WTC11 (cell line): ENCODE measurements around the gene CCDC185. TPM values are rescaled to one million over a fixed set of nuclear protein-coding genes. Genes with fewer than 3 reads are reported as not detected.

Experiments
- ATAC-seq: fragments of 200-7000 bp; cut with Tn5 transposase; 2 replicates; pipeline ENCODE4 v1.10.0; 2021; ENCODE audit warnings: mild to moderate bottlenecking, moderate library complexity
- CTCF ChIA-PET: fragments of 300-600 bp; sonication (Branson Sonifier 250); formaldehyde crosslinking; loops from one replicate; lab custom pipeline; 2021; ENCODE audit warnings: antibody characterized with exemption; lab: Charles Lee
- POLR2A ChIA-PET: fragments of 350-600 bp; sonication (Branson Sonifier 250); formaldehyde crosslinking; loops from one replicate; lab custom pipeline; 2021; ENCODE audit warnings: antibody characterized with exemption; lab: Charles Lee
- DNase-seq: peaks from one replicate; pipeline ENCODE4 v3.0.0; 2021; ENCODE audit warnings: low spot score
- H3K27ac Mint-ChIP-seq: 2 replicates; pipeline ENCODE4 v1.8.0; 2021; ENCODE audit warnings: mixed read lengths
- H3K27me3 Mint-ChIP-seq: 2 replicates; pipeline ENCODE4 v1.8.0; 2021; ENCODE audit warnings: low read depth, mild to moderate bottlenecking, moderate library complexity, mixed read lengths
- H3K36me3 Mint-ChIP-seq: 2 replicates; pipeline ENCODE4 v1.8.0; 2021; ENCODE audit warnings: mixed read lengths
- H3K4me1 Mint-ChIP-seq: 2 replicates; pipeline ENCODE4 v1.8.0; 2022; ENCODE audit warnings: mixed read lengths
- H3K4me3 Mint-ChIP-seq: 2 replicates; pipeline ENCODE4 v1.8.0; 2021; ENCODE audit warnings: mild to moderate bottlenecking, moderate library complexity, mixed read lengths
- H3K9me3 Mint-ChIP-seq: 2 replicates; pipeline ENCODE4 v1.8.0; 2021; ENCODE audit warnings: mixed read lengths
- ARID4B ChIP-seq: sonication (generic); formaldehyde crosslinking; IDR thresholded peaks from 2 replicates; pipeline ENCODE4 v1.8.0; 2023; ENCODE audit warnings: missing genetic modification reagents, mild to moderate bottlenecking, borderline replicate concordance
- E2F1 ChIP-seq: sonication (generic); formaldehyde crosslinking; IDR thresholded peaks from 2 replicates; pipeline ENCODE4 v1.8.0; 2022; ENCODE audit warnings: mild to moderate bottlenecking, missing genetic modification reagents
- GRHL2 ChIP-seq: fragments of 250-450 bp; sonication (Bioruptor Pico); IDR thresholded peaks from 2 replicates; pipeline ENCODE4 v1.8.0; 2022; ENCODE audit warnings: mild to moderate bottlenecking, moderate library complexity; ENCODE audit not compliant: insufficient replicate concordance, severe bottlenecking
- HMGXB4 ChIP-seq: sonication (generic); formaldehyde crosslinking; IDR thresholded peaks from 2 replicates; pipeline ENCODE4 v1.8.1; 2023; ENCODE audit warnings: mild to moderate bottlenecking, moderate library complexity, missing genetic modification reagents
- JAZF1 ChIP-seq: fragments of 250-450 bp; sonication (Bioruptor Pico); IDR thresholded peaks from 2 replicates; pipeline ENCODE4 v1.9.0; 2021; ENCODE audit warnings: moderate library complexity, mild to moderate bottlenecking, inconsistent platforms
- OVOL2 ChIP-seq: fragments of 250-450 bp; sonication (Bioruptor Pico); IDR thresholded peaks from 2 replicates; pipeline ENCODE4 v1.9.0; 2021; ENCODE audit warnings: mild to moderate bottlenecking, borderline replicate concordance
- PRRX2 ChIP-seq: fragments of 250-450 bp; sonication (Bioruptor Pico); IDR thresholded peaks from 2 replicates; pipeline ENCODE4 v1.8.0; 2021; ENCODE audit warnings: mild to moderate bottlenecking
- ZNF263 ChIP-seq: sonication (generic); formaldehyde crosslinking; IDR thresholded peaks from 2 replicates; pipeline ENCODE4 v1.8.1; 2022; ENCODE audit warnings: low read depth, mild to moderate bottlenecking, moderate library complexity, missing genetic modification reagents
- ZNF416 ChIP-seq: fragments of 250-450 bp; sonication (Bioruptor Pico); IDR thresholded peaks from 2 replicates; pipeline ENCODE4 v1.9.0; 2021; ENCODE audit warnings: mild to moderate bottlenecking, inconsistent platforms
- total RNA-seq: library from RNA; stranded (reverse); gene quantifications from 3 replicates; pipeline ENCODE4 v1.2.3, GENCODE V29; 2021
- TF ChIP-seq, protein P1 (sequence below): sonication (generic); formaldehyde crosslinking; IDR thresholded peaks from 2 replicates; pipeline ENCODE4 v1.8.1; 2023; ENCODE audit warnings: mild to moderate bottlenecking, missing genetic modification reagents, borderline replicate concordance
- TF ChIP-seq, protein P2 (sequence below): sonication (generic); formaldehyde crosslinking; IDR thresholded peaks from 2 replicates; pipeline ENCODE4 v1.8.1; 2023; ENCODE audit warnings: mild to moderate bottlenecking, missing genetic modification reagents, moderate library complexity
- TF ChIP-seq, protein P3 (sequence below): sonication (generic); formaldehyde crosslinking; IDR thresholded peaks from 2 replicates; pipeline ENCODE4 v1.8.1; 2023; ENCODE audit warnings: mild to moderate bottlenecking, missing genetic modification reagents
- TF ChIP-seq, protein P4 (sequence below): sonication (generic); formaldehyde crosslinking; IDR thresholded peaks from 2 replicates; pipeline ENCODE4 v1.8.1; 2023; ENCODE audit warnings: mild to moderate bottlenecking, missing genetic modification reagents

The CCDC185 gene
- total RNA-seq, 1 experiment from 2014 or later: not detected

- no peaks in the 10 kb centered on the region for H3K27me3 Mint-ChIP-seq
- H3K9me3 Mint-ChIP-seq: no peaks in the 10 kb centered on the region
- no peak overlapping the region for H3K4me3 Mint-ChIP-seq
- TF ChIP-seq, protein P1, sequence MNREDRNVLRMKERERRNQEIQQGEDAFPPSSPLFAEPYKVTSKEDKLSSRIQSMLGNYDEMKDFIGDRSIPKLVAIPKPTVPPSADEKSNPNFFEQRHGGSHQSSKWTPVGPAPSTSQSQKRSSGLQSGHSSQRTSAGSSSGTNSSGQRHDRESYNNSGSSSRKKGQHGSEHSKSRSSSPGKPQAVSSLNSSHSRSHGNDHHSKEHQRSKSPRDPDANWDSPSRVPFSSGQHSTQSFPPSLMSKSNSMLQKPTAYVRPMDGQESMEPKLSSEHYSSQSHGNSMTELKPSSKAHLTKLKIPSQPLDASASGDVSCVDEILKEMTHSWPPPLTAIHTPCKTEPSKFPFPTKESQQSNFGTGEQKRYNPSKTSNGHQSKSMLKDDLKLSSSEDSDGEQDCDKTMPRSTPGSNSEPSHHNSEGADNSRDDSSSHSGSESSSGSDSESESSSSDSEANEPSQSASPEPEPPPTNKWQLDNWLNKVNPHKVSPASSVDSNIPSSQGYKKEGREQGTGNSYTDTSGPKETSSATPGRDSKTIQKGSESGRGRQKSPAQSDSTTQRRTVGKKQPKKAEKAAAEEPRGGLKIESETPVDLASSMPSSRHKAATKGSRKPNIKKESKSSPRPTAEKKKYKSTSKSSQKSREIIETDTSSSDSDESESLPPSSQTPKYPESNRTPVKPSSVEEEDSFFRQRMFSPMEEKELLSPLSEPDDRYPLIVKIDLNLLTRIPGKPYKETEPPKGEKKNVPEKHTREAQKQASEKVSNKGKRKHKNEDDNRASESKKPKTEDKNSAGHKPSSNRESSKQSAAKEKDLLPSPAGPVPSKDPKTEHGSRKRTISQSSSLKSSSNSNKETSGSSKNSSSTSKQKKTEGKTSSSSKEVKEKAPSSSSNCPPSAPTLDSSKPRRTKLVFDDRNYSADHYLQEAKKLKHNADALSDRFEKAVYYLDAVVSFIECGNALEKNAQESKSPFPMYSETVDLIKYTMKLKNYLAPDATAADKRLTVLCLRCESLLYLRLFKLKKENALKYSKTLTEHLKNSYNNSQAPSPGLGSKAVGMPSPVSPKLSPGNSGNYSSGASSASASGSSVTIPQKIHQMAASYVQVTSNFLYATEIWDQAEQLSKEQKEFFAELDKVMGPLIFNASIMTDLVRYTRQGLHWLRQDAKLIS (CRISPR knock-in tag): no peak
- TF ChIP-seq PRRX2 (CRISPR knock-in tag) (no peak), ZNF416 (no peak), OVOL2 (CRISPR knock-in tag) (no peak), ARID4B (CRISPR knock-in tag) (no peak), GRHL2 (CRISPR knock-in tag) (no peak), ZNF263 (CRISPR knock-in tag) (no peak)
- TF ChIP-seq, protein P2, sequence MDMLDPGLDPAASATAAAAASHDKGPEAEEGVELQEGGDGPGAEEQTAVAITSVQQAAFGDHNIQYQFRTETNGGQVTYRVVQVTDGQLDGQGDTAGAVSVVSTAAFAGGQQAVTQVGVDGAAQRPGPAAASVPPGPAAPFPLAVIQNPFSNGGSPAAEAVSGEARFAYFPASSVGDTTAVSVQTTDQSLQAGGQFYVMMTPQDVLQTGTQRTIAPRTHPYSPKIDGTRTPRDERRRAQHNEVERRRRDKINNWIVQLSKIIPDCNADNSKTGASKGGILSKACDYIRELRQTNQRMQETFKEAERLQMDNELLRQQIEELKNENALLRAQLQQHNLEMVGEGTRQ: no peak
- ChIA-PET CTCF (no interaction called here), POLR2A (interaction anchor here (1.1 kb wide), 1 partner anchor 10 kb away, joined by 3 read pairs; the partner anchor contains the start of gene SUSD4)
- no peak overlapping the region for H3K27ac Mint-ChIP-seq
- H3K36me3 Mint-ChIP-seq: no peaks in the 10 kb centered on the region
- DNase-seq: no peak
- peaks cover 7% of the 10 kb centered on the region; the same call in 1 of the 2 replicates for H3K4me1 Mint-ChIP-seq
- ATAC-seq: no peak
Measured at GRCh38 chr1:223353939-223354338, 39.3 kb upstream of the CCDC185 start.

- Mint-ChIP-seq H3K36me3 (no peaks in the 10 kb centered on the region), H3K4me3 (no peak overlapping the region), H3K27ac (no peak overlapping the region), H3K27me3 (peaks cover 11% of the 10 kb centered on the region), H3K9me3 (no peaks in the 10 kb centered on the region), H3K4me1 (peaks cover 7% of the 10 kb centered on the region; the same call in 1 of the 2 replicates)
- no peak for DNase-seq
- TF ChIP-seq, protein P1 (CRISPR knock-in tag): no peak
- TF ChIP-seq, protein P3, sequence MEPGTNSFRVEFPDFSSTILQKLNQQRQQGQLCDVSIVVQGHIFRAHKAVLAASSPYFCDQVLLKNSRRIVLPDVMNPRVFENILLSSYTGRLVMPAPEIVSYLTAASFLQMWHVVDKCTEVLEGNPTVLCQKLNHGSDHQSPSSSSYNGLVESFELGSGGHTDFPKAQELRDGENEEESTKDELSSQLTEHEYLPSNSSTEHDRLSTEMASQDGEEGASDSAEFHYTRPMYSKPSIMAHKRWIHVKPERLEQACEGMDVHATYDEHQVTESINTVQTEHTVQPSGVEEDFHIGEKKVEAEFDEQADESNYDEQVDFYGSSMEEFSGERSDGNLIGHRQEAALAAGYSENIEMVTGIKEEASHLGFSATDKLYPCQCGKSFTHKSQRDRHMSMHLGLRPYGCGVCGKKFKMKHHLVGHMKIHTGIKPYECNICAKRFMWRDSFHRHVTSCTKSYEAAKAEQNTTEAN: no peak
- TF ChIP-seq JAZF1 (CRISPR knock-in tag) (no peak), E2F1 (CRISPR knock-in tag) (no peak), HMGXB4 (CRISPR knock-in tag) (no peak)
- TF ChIP-seq, protein P4, sequence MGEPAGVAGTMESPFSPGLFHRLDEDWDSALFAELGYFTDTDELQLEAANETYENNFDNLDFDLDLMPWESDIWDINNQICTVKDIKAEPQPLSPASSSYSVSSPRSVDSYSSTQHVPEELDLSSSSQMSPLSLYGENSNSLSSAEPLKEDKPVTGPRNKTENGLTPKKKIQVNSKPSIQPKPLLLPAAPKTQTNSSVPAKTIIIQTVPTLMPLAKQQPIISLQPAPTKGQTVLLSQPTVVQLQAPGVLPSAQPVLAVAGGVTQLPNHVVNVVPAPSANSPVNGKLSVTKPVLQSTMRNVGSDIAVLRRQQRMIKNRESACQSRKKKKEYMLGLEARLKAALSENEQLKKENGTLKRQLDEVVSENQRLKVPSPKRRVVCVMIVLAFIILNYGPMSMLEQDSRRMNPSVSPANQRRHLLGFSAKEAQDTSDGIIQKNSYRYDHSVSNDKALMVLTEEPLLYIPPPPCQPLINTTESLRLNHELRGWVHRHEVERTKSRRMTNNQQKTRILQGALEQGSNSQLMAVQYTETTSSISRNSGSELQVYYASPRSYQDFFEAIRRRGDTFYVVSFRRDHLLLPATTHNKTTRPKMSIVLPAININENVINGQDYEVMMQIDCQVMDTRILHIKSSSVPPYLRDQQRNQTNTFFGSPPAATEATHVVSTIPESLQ: no peak
- POLR2A ChIA-PET: no interaction called here
- ATAC-seq: no peak
- CTCF ChIA-PET: no interaction called here
Measured at GRCh38 chr1:223355699-223356098, 37.5 kb upstream of the CCDC185 start.
